ENCODE data around the gene TRNT1.
A peak's percentile ranks its signal among the peaks of the same experiment; 100 is the strongest.

The TRNT1 gene

DNA sequence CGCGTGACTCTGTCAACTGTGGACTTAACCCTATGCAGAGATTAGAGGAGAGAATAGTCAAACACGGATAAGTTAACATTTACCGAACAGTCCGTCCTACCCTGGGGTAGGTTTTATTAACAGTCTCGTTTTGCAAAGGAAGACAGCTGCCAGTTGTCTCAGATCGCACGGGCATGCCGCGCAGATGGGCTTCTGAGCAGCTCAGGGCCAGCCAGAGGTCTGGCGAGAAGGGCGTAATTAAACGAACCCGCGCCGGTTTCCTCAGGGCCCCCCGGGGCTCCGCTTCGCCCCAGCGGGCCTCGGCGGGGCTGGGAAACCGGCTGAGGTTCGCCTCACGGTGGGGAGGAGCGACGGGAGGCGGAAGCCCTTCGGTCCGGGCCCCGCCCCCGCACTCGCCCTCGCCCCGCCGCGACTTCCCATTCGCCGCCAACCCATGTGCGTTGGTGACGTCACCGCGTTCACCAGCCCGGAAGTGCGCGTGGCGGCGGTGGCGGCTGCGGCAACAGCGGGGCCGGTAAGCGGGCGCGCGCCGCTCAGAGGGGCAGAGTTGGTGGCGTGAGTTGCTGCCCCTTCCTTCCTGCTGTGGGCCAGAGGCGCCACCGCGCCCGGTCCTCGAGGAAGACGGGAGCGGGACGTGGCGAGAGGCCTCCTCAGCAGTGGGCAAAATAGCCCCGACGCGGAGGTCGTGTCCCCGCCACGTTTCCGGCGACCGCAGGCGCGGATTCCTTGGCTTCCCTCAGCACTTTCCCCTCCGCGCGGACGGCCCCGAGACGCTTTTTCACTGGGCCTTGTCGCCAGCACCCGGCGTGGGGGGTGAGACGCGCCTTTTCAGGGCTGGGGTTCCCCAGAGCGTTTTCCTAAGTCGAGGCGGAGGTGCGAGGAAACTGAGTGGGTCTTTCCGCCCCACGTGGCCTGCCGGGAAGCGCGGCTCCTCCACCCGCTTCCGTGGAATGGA, at the start of gene TRNT1:
TSS of gene TRNT1 (plus strand) at position 464 of the 955 bp plus-strand sequence. CDS start 2,101 bp downstream, outside the sequence.
- peak; percentile 97 to 98 for DNase-seq

DNA sequence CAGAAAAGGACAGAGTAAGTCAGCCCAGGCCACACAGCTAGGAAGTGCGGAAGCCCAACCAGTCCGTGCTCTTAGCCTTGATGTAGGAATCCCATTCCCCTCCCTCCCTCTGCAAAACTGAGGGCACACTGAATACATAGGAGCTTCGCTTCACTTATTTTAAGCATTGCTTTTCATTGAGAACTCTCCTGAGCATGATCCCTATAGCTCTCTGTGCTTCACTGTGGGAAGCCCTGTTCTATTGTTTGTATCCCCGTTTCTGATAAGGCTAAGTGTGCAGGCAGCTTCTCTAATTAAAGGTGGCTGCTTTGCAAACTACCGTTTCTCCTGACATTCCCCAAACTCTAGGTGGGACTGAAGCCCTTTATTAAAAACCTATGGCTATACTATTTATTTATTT, 46.4 kb upstream of the TRNT1 start:
- DNase-seq, result no peak

DNA sequence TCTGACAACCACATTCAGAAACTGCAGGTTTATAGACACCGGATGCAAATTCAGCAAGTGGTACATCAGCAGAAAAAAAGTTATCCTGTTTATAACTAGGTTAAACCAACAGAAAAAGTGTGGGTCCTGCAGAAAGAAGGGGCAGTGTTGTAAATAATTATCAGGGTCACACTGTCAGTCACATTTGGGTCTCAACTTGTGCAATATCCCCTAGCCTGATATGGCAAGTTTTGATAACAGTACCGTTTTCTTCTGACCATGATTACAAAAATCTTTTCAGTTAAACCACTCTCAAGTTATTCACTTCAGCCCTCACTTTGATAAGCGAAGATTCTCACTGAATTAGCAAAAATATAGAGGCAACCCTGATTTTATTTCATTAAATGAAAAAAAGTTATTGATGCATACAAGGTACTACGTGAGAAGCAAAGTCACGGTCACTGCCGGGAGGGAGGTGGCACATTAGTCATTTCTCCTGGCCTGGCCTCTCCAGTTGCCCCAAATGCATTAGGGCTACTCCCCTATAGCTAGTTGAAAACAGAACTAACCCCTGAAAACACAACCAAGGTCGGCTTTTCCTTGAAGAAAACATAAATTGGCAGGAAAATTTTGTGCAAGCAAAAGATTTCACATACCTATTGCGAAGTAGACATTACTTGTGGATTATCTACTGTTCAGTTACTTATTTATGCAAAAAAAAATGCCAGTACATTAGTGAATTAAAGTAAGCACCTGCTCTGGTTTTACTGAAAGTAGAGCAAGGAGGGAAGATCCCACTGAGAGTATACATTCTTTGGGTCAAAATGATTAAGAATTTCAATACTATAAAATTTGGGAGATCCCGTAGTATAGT, 45.1 kb upstream of the TRNT1 start:
- no peak for DNase-seq

DNA sequence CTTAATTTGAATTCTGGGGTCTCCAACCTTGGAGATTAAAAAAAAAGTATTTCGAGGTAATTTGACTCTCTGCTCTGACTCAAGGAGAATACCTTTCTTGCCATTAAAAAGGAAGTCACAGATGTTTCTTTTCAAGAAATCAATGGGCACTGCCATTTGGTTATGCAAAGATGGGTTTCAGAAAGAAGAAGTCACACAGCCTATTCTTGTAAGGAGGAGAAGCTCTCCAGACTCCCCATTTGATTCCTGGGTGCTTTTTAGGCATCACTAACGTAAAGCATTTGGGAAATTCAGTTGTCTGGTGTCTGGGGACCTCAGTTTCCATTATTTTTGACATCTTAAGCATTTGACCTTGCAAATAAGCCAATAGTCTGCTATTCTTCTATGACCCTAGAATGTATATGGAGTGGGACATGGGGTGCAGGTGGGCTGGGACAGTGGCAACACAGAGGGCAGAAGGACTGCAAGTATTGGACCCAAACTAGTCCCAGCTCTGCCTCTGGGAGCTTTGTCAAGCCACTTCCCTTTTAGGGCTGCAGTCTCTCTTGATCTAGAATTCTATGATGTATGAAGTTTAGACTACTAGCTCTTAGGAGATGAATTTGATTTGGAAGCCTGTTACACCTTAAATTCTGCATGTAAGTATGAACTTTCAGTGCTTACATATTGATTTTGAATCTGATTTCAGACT, 44.4 kb upstream of the TRNT1 start:
- no peak for DNase-seq

DNA sequence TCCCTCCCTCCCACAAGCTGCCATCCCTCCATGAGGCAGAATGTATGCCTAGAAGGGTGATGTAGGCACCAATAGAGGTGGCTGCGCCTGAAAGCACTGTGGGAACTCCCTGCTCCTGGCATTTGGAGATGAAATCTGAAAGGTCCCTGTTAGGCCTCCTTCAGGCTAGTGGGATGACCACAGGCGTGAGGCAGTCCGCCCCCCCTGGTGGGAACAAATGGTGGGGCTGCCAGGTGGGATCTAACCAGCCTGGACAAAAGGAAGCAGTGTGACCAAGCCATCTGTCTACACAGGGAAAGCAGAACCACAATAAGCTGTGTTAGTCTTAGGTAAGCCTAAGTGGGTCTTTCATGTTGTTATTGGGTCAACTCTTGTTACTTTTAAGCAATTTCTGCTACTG, 41.9 kb upstream of the TRNT1 start:
- DNase-seq, result no peak

DNA sequence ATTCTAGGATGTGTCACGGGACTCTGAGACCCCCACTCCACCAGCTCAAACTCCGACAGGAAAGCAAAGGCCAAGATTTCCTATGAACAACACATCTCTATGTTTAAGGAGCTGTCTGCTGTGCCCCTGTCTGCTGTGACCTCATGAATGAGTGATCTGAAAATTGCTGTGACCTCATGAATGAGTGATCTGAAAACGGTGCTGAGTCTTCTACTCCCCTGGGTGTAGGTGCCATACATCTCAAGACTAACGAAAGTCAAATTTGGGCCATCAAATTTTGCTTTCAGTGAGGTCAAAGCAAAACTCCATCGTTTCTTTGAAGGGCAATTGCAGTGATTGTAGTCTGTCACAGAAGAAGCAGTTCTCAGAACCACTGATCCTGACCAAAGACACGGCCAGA, 41.0 kb upstream of the TRNT1 start:
- no peak for DNase-seq

DNA sequence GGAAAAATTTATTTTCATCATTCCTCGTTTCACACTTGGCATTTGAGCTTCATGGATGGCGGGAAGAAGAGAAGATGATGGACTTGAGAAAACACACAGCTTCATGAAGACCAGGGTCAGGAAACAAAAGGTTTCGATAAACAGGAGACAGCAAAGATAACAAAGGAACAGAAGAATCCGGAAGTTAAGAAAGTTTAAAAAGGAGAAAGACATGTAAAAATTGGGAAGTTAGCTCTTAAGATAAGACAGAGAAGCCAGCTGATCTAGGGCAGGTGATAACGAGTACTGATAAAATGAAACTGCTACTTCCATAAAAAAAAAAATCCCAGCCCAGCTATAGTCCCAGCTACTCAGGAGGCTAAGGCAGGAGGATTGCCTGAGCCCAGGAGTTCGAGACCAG, 40.5 kb upstream of the TRNT1 start:
- DNase-seq, result no peak

DNA sequence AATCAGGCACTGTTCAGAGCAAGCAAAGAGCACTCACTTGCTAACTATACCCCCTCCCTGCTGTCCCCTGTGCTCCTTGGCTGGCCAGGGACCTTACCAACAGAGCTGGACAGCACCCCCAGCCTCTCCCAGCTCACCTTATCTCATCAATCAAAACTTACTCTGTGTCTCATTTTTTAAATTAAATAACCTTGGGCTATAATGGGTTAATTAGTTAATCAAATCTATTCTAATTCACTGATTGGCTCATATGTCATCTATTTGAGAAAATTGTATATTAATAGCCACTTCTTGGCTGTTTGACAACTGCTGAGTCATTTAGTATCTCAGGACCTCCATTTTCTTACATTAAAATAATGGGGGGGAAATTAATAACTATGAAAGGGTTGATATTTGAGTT, 39.5 kb upstream of the TRNT1 start:
- no peak for DNase-seq

DNA sequence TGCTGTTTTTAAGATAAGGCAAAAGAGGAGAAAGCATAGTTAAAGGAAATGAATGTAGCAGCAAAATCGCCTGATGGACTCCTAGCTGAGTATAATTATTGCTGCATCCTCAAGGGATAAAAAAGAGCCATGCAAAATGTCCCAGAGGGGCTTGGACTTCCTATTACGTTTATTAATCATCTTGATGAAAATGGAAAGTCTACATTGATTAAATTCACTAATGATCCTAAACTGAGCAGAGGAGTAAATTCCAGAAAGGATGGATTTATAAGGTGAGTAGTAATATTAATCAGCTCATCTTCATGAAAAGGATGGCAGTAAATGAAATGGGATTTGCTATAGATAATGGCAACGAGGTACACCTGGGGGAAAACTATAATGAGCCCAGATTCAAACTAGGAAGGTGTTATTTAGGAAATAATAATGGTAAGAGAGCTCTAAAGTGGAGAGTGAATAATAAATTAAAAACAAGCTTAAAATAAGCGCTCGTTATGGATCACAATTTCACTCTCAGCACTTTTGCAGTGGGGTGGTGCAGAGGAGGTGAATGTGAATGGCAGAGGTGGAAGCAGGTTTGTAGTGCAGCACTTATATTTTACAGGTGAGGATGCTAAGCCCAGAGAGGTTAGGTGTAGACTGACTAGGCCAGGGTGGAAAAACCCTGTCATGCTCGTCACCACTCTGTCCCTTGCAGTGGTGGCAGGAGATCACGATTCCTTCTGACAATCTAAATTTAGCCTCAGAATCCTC, 38.8 kb upstream of the TRNT1 start:
- DNase-seq, result no peak

DNA sequence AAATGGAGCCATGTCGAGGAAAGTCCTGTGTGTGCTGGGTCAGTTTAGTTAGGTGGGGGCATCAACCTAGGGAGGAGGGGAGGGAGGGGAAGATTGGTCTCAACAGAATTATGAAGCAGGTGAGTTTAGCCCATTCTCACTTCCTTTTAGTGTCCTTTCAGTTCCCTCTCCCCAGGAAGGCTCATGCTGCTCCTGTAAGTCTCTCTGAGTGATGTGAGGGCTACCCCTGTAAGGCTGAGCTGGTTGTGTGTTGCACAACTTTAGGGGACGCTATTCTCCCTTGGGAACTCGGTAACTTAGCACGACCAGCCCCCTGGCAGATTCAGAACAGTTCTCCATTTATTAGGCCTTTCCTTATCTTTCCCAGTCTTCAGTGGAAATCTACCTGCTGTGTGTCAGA, 37.7 kb upstream of the TRNT1 start:
- no peak for DNase-seq

DNA sequence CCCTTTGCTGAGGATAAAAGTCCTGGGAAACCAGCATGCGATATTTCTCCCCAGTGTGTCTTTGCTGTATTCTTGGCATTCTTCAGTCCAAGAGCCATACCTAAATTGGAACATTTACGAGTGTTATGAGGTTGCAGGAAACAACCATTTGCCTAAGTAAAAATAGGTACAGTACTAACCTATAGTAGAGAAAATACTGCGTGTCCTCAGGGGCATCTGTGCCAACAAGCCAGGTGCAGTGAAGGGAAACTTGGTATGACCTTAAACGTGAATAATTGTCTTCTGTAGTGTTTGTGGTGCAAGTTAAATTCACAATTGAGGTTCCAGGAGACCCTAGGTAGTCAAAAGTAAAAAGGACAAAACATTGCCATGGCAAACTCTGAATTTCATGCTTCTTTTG, 28.8 kb upstream of the TRNT1 start:
- no peak for DNase-seq

DNA sequence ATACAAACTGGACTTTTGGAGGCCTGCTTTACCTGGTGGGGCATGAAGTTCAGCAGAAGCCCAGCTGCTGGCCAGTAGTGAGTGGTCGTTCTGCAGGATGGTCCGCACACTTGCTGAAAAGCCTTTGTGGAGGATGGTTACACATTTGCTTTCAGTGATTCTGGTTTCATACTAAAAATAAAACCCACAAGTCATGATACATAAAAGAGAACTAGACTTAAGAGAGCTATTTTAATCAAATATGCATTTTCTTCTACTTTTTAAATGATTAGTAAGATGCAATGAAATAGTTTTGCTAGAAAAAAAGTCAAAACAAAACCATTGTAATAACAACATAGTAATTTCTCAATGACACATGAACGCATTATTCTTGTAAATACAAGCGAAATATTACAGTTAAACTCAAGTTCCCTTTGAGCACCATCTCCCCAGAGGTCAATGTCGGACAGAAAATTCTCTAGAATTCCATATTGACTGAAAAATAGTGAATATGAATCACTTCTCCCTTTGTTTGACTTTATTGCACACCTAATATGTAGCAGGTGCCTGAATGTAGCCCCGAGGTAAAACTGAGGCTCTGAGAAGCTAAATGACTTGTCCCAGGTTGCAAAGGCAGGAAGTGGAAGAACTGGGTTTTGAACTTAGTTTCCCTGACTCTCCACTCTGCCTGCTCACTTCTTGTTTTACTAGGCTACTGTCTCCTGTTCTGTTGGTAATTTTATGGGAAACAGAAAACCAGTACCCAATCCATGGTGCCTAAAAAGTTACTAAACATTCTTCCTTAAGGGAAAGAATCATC, 24.9 kb upstream of the TRNT1 start:
- no peak for DNase-seq

DNA sequence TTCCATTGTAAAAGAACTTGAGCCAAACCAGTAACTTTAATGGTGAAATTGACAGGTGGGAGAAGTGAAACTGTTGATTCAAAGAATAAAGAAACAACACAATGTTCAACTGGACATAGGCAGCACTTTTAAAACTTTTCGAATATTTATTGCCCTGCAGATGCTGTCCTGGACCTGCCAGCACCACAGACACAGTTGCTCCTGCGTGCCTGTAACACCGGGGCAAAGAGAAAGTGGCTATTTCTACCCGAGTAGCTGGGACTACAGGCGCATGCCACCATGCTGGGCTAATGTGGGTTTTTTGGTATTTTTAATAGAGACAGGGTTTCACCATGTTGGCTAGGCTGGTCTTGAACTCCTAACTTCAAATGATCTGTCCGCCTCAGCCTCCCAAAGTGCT, 24.0 kb upstream of the TRNT1 start:
- no peak for DNase-seq

DNA sequence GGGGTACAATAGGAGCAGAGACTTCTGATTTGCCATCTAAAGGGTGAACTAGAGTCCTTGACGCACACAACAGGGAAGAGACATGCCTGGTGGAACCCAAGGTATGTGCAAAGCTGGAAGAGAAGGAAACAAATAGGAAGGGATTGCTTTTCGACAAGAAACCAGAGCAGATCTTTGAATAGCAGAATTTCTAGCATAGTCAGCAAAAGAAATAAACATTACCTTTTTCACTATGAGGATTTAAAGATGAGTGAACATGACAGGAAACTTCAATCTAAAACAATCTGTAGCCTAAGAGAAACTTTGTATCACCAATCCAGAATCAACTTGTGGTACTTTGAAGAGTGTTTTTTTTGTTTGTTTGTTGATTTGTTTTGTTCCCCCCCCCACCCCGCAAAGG, 21.5 kb upstream of the TRNT1 start:
- DNase-seq, result no peak

DNA sequence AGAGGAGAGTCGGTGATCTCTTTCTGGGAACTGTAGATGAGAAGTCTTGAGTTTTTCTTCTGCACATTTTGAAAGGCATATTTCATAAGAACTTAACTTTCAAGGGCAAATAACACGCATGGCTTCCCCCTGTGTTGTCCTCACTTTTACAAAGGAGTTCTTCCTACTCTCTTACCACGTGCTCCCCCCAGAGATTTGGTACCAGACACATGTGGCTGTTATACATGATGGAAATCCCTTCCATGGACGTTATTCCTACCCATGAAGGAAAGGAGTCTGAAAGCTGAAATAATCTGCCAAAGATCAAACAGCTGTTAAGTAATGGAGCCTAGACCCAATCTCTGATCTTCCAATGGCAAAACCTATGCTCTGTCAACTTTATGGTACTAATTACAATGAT, 20.9 kb upstream of the TRNT1 start:
- DNase-seq, result no peak

DNA sequence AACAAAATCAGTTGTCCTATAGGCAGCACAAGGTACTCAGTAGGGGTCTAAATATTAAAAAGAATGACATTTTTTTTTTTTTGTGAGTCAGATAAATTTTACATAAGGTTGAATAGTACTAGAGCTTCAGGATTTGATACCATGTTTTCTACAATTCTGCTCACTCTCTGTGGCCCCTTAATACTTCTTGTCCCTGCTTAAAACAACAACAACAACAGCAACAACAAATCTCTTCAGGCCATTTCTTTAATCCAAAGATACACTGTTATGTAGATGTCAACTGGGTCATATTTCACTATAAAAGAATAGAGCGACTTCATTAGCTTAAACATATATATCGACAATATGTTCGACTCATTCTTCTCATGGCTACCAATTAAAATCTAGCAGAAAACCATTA, 19.6 kb upstream of the TRNT1 start:
- DNase-seq, result no peak

DNA sequence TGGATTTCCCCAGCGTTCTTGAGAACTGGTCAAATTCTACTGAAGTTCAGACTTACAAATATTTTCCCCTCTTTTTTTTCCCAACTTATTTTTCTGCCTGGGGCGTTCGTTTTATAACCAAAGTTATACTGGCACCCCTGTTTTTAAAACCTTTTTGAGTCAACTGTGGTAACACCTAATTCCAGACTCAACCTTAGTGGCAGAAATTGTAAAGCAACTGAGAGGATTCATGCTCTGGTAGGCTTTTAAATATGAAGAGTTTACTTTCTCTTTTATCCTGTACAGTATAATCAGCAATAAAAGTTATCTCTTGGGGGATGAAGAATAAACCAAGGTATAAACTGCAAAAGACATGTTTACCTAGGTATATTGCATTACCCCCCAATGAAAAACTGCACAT, 18.9 kb upstream of the TRNT1 start:
- no peak for DNase-seq

DNA sequence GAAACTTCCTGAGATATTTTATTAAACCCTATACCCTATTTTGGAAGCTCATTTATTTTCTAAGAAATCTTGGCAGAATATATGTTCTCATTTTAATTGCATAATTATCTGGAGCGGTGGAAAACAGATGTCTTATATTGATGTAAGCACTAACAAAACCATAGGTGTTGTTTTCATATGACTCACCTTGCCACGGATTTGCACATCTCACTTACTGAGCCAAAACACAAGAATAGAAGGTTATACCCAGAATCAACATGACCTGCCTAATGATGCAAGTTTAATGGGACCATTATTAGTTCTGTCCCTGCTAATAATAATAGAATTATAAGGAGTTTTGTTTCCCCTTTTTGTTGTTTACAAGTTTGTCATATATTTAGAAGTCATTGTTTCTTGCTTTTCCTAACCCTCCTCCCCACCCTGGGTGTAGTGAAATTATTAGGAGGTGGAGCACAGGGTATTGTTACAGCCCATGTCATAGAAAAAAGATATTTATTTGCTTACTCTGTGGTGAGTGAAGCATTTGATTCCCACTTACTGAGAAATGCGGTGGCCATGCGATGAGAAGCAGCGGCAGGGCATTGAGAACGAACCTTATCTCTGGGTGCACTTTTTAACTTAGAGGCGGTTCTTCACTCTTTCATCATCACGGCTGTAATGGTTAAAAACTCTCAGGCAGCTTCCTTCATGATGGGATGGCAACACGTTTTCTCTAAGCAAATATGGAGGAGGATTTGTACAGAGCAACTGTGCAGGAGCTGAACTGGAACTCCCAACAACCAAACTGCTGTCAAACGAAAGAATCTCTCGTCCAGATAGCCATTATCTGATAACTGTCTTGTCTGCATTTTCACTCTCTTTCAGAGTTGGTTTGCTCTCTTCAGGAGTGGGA, 17.1 kb upstream of the TRNT1 start:
- DNase-seq, result no peak

DNA sequence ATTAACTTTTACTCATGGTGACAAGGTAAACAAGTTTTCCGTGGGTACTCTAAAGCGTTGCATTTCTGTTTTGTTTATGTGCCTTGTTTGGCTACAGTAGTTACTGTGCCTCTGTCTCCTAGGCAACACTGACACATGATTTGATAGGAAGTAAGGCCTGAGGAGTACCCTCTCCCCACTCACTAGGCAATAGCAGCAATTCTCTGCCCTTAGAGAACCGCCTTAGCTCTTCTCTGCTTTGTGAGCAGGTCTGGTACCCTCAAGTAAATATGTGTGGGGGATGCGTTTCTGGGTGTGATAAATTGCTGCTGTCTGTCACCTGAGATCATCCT, 16.5 kb upstream of the TRNT1 start, which contains the start of gene IL5RA:
TSS of gene IL5RA (minus strand) at position 76 of the 332 bp plus-strand sequence. CDS start 5,390 bp downstream, outside the sequence.
- DNase-seq, result no peak

DNA sequence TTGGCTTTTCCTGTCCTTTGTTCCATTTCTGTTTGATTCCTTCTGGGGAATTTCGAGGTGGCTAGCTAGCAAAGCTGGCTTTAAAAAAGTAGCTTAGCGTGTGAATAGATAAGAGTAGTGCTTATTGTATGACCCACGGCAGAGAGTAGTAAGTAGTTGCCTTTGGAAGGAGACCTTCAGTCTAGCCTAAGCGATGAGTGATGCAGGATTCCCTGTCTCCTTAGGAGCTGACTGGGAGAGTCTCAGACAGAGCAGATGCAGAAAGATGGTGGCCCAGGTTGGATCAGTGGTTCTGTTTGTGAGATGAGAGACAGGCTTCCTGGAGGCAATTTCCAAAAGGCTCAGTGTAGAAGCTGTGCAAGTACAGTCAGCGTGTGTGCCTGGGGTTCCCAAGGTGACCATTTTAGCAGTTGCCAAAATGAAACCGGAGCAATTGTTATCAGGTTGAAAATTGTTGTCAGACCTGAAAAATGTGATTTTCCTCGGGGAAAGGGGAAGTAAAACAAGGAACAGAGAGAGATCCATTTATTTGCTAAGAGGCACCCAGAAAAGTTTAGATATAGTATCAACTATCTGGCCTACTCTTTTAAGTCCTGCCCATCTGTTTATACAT, 15.9 kb upstream of the TRNT1 start:
- DNase-seq, result no peak
